Measurements from ENCODE around the gene LMF2.
A peak's percentile ranks its signal among the peaks of the same experiment; 100 is the strongest.

The LMF2 gene

GRCh38 chr22:50483106-50483505, 24.4 kb downstream of the LMF2 start:
- no peak for DNase-seq (ENCODE audit: low spot score)

DNA sequence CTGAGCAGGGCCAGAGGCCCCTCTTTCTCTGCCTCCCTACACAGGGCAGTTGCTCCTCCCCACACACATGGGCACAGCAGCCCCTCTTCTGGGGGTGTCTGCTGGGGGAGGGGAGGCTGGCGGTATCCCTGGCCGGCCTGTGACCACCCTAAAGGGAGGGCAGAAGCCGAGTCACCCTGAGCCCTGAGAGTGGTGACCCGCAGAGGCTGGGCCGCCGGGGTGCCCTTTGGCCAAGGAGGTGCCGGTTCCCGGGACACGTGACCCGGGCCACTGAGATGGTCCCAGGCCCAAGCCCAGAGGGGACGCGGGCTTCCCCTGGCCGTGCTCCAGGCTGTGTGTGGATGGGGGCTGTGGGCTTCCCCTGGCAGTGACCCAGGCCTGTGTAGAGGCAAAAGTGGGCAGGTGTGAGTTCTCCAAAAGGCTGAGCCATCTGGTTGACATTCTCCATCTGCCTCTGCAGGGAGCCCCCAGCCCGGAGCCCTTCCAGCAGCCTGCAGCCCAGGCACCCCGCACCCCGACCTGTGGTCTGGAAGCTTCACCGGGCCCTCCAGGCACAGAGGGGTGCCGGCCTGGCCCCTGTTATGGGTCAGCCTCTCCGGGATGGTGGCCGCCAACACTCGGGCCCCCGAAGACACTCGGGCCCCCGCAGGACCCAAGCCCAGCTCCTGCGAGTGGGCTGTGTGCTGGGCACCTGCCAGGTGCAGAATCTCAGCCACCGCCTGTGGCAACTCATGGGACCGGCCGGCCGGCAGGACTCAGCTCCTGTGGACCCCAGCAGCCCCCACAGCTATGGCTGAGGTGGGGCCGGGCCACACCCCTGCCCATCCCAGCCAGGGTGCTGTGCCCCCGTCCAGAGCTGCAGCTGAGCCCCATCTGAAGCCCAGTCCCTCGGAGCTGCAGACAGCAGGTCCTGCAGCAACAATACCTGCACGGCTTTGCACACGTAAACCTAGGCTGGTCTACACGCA, 25.1 kb downstream of the LMF2 start:
- DNase-seq (ENCODE audit: low spot score): no peak

GRCh38 chr22:50481440-50482106, 25.9 kb downstream of the LMF2 start, which contains the start of gene ADM2:
TSS of gene ADM2 (plus strand) at chr22:50481543. CDS start at chr22:50481848, 305 bp downstream.
- DNase-seq (ENCODE audit: low spot score): no peak

DNA sequence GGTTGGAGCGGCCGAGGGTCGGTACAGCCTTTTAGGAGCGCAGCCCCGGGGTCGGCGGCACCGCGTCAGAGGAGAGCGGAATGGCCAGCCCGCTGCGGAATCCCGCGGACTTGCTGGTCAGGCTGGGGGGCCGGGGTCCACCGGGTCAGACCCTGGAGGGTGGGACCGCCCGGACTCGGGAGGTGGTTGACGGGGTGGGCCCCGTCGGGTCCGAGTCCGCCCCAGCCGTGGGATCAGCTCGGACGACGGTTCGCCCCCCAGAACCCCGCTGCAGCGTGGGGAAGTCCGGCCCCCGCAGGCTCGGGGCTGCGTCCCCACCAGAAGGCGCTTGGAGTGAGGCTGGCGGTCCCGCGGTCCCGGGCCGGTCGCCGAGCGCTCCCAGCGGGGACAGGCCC, 26.5 kb downstream of the LMF2 start:
- DNase-seq (ENCODE audit: low spot score): no peak

DNA sequence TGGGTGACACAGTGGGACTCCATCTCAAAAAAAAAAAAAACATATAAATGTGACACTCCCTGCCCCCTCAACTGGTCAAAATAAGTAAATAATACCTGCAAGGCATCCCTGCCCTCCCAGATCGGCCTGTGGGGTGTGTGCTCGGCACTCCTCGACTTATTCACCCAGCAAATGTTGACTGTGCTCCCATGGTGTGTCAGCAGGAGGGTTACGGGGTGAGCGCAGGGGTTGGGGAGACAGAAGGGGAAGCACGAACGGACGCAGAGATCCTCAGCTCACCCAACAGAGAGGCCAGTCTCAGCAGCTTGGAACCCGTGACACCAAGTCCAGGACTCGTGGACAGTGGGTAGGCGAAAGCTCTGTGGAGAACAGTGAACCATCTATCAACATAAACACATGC, 27.8 kb downstream of the LMF2 start:
- DNase-seq (ENCODE audit: low spot score): no peak

DNA sequence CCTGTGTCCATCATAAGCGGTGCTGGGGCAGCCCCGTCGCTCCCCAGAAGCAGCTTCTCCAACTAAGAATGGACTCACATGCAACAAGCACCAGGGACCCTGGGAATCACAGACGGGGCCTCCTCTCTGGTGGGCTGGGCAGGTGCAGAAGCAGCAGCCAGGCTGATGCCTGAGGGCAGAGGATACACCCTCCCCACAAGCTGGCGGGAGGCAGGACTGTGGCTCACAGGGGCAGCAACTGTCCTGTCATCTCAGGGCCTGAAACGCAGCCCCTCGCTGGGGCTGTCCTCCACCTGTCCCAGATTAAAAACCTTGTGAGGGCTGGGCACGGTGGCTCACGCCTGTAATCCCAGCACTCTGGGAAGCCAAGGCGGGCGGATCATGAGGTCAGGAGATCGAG, 29.6 kb downstream of the LMF2 start:
- no peak for DNase-seq (ENCODE audit: low spot score)

DNA sequence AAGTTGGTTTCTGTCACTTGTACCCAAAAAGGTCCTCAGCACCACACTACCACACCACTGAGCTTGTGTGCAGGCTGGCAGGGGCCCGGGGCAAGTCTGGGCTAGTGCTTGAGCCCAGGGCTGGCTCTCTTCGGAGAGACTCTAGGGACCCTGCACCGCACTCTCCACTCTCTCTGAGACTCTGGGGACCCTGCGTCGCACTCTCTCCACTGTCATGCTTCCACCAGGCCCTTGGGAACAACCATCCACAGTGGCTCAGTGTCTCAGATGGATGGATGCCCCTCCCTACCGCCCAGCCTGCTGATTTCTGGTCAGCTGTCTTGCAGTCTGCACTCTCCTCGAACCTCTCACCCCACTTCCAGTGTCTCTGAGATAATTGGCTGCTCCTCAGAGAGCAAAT, 30.6 kb downstream of the LMF2 start:
- no peak for DNase-seq (ENCODE audit: low spot score)

DNA sequence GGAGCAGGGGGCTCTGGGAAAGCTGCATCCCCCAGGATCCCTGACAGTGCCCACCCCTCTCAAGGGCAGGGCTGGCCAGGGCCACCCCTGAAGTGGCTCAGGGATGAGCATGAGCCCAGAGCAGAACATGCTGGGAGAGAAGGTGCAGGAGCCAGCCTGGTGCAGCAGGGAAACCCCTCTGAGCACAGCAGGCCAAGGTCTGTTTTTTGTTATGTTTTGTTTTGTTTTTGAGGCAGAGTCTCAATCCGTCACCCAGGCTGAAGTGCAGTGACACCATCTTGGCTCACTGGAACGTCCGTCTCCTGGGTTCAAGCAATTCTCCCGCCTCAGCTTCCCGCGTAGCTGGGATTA, 31.9 kb downstream of the LMF2 start:
- DNase-seq (ENCODE audit: low spot score): no peak

DNA sequence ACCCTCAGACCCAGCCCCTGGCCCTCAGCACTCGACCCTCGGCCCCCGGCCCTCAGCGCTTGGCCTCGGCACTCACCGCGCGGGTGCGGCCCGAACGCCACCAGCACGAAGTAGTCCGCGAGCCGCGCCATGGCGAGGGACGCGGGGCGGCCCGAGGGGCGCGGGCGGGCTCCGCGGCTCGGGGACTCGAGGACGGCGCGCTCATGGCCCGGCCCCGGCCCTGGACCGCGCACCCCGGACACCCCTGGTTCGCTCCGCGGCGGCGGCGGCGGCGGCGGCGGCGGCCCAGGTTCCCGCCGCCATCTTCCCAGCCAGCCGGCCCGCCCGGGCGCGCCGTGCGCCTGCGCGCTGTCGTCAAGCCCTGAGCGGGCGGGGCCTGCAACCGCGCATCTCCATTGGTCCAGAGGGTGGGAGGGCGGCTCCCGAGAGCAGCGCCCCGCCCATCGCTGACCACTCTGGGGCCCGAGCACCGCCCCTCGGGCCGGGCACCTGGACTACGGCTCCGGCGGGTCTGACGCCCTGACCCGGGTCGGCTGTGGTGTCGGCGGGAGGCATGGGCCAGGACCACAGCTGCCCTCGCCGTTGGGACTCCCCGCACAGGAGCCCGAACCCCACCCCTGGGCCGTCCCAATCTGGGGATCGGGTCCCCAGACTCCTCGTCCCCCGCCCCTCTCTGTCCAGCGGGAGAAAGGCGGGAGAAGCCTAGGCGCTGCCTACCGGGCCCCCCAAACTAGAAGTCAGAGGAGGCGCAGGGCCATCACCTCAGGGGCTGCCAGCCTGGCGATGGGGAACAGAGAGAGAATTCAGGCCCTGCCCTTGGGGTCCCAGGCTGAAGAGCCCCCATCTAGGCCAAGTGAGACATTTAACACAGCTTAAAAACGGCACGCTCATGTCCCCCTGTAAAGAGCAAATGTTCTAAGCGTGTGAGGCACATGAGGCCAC, 32.5 kb downstream of the LMF2 start, which contains the start of gene SBF1:
SBF1 (minus strand) TSS at position 326 of the 942 bp plus-strand sequence; CDS start at position 131, 195 bp downstream.
- DNase-seq (ENCODE audit: low spot score): peak; percentile 91

- DNase-seq (ENCODE audit: low spot score): peak; percentile 58
Measured at GRCh38 chr22:50473855-50474671, 33.4 kb downstream of the LMF2 start.

- peak; percentile 43 for DNase-seq (ENCODE audit: low spot score)
Measured at GRCh38 chr22:50473088-50473487, 34.4 kb downstream of the LMF2 start.

DNA sequence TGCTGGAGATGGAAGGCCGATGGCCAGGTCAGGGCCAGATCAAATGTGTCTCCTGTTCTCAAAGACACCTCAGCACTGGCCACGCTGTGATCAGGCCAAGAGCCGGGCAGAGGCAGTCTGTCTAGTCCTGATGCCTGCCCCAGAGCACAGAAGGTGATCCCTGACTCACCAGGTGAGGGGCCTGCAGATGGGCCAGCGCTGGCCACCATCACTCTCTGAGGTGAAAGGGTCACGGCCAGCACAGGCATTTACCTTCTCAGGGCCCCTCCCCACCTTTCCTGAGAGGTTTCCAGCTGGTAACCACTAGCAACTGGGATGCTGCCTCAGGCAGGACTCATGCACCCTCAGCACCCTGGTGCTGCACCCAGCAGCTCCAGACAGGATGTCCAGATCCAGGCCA, 35.5 kb downstream of the LMF2 start:
- no peak for DNase-seq (ENCODE audit: low spot score)

DNA sequence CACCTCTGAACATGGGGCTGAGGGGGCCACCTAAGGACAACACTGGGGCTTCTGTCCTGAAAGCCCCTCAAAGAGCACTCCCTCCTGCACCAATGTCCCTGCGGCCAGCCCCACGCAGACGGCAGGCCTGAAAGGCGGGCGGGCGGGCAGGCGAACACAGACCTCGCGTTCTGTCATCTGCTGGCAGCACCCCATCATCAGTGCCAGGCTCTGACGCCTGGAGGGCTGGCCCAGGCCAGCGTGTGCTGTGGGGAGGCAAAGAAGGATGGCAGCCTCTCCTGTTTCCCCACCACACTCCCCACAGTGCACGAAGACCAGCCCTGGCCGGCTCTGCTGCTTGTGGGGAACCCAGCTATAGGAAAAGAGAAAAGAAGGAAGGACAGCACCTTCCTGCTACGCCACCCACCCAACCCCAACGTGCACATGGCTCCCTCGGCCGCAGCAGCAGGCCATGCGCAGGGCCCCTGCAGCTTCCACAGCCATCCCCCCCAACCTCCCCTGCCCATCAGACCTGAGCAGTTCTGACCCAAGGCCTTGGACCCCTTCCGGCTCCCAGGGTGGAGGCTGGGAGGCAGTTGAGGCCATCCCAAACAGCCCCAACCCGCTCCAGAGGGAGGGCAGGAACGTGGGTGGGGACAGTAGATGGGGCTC, 36.2 kb downstream of the LMF2 start:
- no peak for DNase-seq (ENCODE audit: low spot score)

DNA sequence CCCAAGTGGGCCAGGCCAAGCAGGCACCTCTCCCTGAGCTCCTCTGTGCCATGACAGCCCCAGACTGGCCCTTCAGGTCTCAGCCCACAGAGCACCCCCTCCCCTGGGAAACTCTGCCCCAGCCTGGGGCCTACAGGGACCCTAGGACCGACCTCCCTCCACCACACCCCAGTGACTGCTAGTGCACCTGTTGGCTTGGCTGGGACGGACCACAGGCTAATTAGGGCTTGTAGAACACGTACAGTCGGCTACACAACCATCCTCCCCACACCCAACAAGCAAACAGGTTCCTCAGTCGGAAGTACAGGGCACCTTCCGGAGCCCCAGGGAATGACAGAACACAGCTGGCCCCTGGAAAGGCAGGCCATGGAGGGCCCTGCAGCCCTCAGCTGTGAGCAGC, 37.0 kb downstream of the LMF2 start:
- no peak for DNase-seq (ENCODE audit: low spot score)

GRCh38 chr22:50469377-50470305, 37.9 kb downstream of the LMF2 start:
- peak; percentile 75 for DNase-seq (ENCODE audit: low spot score)

DNA sequence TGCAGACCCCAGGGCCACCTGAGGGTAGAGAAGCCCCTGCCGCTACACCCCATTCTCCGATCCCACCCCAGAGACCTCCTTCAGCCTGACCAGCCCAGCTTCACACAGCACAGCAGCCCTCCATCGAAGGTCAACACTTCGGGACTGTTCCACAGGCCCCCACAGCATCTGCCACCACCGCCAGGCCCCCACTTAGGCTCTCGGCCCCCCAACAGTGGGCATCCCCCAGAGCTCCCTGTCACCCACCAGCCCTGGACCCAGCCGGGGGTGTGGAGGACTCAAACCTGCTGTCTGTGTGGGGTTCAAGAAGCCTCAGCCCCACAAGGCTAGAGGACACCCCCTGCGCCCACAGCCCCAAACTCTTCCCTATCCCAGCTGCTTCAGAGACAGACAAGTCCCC, 38.9 kb downstream of the LMF2 start:
- no peak for DNase-seq (ENCODE audit: low spot score)

GRCh38 chr22:50467773-50468440, 39.6 kb downstream of the LMF2 start:
- no peak for DNase-seq (ENCODE audit: low spot score)

- DNase-seq (ENCODE audit: low spot score): no peak
Measured at GRCh38 chr22:50467341-50467740, 40.2 kb downstream of the LMF2 start.

Data from kidney tubule cell (primary cell).